ENCODE results near the gene PTGDS.
"Not testable (repeated sequence)": the region's sequence is repeated elsewhere in the genome, so short reads cannot be mapped to it uniquely, and the experiment has no call there.

The PTGDS gene

DNA sequence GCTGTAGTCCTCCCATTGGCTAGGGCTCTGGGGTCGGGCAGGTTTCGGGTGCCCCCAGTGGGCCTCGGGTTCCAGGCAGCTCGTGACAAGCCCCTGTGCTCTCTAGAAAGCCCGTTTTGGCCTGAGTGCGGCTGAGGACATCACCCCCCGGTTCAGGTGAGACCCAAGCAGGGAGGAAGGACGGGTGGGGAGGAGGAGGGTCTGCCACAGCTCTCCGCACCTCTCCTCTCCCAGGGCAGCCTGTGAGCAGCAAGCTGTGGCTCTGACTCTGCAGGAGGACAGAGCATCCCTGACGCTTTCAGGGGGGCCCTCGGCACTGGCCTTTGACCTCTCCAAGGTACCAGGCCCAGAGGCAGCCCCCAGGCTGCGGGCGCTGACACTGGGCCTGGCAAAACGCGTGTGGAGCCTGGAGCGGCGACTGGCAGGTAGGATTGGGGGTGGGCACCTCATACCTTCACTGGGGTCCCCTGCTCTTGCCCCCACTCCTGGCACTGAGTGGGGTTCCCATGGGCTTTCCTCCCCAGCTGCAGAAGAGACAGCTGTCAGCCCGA is 15.6 kb downstream of the PTGDS start:
- no peak for DNase-seq (ENCODE audit: low spot score)

DNA sequence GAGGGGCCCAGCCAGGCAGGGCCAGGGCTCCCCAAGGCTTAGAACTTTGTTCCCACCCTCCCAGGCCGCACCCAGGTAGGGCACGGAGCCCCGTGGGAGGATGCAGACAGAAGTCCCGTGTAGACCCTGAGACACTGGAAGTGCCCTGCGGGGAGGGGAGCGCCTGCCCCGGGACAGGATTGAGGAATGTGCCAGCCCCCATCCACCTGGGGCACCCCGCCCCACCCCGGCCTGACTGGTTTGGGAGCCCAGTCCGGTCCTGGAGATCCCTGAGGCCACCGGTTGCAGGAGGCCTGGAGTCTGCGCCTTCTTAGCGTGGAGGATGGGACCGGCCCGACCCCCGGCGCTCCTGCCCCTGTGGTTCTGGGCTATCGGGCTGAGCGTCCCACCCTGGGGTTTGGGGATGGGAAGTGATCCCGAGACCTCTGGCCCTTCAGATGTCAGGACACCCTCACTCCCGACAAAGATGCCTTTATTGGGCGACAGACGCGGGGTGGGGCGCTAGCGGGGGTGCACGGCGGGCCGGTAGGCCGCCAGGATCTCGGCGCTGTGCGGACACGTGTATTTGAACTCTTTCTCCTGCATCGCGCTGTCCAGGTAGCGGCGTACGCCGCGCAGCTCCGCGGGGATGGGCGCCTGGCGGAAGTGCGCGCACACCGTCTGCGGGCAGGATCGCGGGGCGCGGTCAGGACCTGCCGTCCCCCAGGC is 17.0 kb downstream of the PTGDS start:
- no peak for DNase-seq (ENCODE audit: low spot score)

DNA sequence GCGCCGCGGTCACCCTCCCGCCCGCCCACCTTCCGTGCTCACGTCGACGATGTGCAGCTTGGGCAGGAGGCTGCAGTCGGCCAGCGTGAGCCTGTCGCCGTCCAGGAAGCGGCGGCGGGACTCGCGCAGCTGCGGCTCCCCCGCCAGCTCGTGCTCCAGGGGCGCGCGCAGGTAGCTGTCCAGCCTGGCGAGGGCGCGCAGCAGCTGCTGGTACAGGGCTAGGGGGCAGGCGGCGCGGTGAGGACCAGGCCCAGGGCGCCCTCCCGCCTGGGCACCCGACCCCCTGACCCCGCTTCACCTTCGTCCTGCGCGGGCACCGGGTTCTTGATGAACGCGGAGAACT is 17.6 kb downstream of the PTGDS start:
- DNase-seq (ENCODE audit: low spot score): no peak

DNA sequence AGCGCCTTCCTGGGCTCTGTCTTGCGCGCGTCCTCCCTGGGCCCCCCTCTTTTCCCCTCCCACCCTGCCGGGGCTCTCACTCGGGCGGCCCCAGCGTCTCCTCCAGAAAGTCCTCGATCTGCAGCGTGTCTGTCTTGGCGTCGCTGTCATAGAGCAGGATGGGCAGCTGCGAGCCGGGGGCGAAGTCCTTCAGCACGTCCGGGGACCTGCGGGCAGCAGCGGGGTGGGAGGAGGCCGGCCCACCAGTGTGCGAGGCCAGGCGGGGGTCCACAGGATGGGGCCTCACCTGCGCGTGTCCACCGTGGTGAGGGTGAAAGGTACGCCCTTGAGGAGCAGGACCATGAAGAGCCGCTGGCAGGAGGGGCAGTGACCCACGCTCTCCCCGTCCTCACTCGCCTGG is 18.1 kb downstream of the PTGDS start:
- DNase-seq (ENCODE audit: low spot score): no peak

DNA sequence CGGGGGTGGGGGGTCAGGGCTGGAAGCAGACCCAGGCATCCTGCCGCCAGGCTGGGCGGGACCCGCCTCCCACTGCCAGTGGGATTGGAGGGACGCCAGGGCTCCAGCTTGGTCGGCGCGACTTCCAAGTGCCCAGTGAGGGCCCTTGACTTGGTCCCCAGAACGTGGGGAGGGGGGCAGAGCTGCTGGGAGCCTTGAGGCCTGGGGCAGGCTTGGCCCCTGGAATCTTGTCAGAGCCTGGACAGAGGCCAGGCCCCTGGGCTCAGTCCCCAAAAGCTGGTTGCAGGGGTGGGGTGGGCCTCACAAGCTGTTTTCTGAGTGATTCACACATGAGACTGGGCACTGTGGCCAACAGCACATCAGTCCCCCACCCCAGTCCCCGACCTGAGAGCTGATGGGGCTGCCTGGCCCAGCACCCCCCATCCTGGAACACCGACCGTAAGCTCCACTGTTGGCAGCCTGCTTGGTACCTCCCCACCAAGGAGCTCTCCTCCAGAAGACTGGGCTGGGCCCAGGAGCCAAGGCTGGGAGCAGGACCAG is 18.5 kb downstream of the PTGDS start:
- peak; percentile 13 for DNase-seq (ENCODE audit: low spot score)

DNA sequence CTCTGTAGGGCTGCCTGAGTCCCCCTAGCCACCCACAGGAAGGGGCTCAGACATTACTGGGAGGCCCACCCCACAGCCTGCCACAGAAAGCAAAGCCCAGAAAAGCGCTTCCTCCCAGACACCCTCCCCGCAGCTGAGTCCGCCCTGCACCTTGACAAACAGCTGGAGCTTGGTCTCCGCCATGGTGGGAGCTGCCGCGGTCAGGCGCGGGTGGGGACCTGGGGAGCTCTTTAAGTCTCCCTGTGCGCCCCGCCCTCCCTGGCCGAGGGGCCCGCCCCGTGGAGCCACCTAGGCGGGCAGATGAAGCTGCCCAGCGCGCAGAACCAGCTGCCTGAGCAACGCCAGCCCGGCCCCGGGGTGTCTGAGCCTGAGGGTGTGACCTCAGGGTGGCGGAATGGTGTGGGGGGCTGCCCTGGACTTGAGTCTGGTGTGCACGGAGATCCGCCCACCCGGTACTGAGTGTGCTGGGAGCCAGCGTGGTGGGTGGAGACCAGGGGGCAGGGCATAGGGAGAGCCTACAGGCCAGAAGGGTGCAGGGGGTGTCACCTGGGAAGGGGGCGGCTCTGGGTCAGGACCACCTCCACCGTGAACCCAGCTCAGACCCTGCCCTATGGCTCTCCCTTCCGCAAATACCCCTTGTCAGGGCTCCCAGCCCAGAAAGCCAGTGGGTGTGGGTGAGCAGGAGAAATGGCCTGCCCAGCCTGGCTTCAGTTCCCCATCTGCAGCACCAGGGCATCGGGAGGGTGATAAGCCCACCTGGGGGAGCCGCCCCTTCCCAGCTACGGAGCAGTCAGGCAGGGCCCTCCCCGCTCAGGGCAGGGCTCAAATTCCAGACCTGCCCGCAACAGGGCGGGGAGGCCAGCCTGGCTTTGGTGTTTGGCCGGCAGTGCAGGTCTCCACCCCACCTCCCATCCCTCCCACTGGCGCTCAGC is 19.3 kb downstream of the PTGDS start, which contains the start of gene CLIC3:
Gene CLIC3, minus strand, starts transcription at position 208 of the 932 bp plus-strand sequence. Its CDS starts 25 bp downstream, at position 183.
- peak; percentile 64 for DNase-seq (ENCODE audit: low spot score)

DNA sequence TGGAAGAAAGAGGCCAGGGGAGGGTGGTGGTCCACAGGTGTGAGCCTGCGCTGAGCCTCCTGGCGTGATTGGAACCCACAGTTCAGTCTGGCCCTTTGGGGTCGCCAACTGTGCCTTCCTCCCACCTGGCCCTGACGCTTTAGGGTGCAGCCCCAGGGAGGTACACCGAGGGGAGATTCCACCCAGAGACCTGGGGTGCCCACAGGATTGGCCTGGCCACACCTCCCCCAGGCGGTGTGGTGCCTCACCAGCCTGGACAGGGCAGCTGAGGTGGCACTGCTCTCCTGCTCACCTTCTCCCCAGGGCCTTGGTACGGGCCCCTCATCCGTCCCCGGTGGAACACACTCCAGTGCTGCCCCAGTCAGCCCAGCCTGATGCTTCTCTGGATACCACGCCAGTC is 20.1 kb downstream of the PTGDS start:
- DNase-seq (ENCODE audit: low spot score): no peak

DNA sequence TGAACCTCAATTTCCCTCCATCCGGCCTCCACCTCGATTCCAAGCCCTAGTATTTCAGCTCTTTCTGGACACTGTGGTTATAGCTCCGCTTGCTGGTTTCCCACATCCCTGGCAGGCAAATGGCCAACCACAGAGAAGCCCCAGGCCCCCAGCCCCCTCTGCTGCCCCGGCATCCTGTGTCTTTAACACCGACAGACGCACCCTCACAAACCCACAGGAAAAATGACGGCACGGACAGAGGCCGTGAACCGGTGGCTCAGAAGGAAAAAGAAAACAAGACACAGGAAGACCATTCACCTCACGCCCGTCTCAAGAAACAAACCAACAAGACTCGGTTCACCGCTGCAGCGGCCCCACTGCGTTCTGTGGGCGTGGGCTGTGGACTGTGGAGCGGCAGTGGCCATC is 20.5 kb downstream of the PTGDS start:
- no peak for DNase-seq (ENCODE audit: low spot score)

GRCh38 chr9:137000177-137000930 is 23.1 kb downstream of the PTGDS start:
- no peak for DNase-seq (ENCODE audit: low spot score)

DNA sequence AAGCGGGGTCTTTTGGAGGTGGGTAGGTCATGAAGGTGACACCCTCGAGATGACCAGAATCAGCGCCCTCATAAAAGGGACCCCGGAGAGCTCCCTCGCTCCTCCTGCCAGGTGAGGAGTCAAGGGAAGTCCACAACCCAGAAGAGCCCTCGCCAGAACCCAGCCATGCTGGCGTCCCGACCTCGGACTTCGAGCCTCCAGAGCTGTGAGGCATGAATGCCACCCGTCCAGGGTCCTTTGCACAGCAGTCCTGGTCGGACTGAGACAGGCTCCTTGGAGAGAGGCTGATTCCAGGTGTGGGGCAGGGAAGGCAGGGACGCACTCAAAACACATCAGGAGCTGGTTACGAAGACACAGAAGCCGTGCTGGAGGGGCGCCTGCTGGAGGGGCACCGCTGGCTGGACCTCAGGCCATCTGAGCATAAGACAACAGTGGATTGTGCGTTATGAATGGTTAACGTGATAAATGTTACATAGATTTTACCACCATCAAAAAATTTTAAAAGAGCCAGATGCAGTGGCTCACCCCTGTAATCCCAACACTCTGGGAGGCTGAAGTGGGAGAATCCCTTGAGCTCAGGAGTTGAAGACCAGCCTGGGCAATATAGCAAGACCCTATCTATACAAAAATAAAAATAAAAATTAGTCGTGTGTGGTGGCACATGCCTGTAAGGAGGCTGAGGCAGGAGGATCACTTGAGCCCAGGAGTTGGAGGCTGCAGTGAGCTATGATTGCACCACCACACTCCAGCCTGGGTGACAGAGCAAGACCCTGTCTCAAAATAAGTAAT is 24.7 kb downstream of the PTGDS start:
- no peak for DNase-seq (ENCODE audit: low spot score)

DNA sequence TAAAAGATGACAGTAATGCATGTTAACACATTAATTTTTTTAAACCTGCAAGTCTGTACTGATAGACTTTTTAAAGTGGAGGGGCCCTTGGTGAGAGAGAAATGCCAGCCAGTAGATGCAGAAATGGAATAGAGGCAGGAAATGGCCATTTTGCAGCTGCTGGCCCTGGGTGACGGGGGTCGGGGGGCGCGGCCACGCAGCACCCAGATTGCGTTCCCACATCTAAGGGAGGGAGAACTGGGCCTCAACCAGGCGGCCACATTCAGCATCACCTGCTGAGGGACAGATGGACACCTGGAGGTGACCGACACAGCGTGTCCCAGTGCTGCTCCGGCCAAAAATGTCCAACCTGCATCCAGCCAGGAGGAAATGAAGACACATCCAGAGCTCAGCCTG is 25.3 kb downstream of the PTGDS start:
- DNase-seq (ENCODE audit: low spot score): no peak

GRCh38 chr9:137004285-137004684 is 27.0 kb downstream of the PTGDS start:
- not testable (repeated sequence) for DNase-seq (ENCODE audit: low spot score)

- no peak for DNase-seq (ENCODE audit: low spot score)
Measured at GRCh38 chr9:137006116-137007003, 29.1 kb downstream of the PTGDS start.

DNA sequence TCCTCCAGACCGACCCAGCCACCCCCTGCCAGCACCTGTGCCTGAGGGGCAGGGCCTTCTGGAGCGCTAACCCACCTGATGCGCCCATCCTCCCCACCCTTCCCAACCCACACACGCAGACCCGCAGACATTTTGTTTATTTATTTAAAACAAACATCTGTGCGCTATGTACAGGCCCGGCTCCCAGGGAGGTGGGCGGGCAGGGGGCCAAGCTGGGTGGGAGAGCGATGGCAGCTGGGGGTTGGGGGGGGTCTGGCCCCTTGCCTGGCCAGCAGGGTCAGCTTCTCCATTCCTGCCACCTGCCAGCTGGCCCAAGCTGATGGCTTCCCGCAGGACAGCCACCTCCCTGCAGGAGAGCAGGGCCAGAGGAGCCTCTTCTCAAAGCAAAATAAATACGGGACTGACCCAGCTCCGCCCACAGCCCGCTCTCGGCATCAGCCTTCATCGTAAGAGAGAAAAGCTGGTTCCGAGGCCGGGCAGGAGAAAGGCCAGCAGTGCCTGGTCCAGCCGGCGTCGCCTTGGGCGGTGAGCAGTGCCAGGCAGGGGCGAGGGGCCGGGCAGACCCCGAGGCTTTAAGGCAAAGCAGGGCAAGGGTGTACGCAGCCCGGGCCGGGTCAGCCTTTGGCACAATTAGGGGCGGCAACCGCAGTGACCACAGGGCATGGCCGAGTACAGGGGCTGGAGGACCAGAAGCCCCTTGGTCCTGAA is 30.0 kb downstream of the PTGDS start:
- no peak for DNase-seq (ENCODE audit: low spot score)

- DNase-seq (ENCODE audit: low spot score): no peak
Measured at GRCh38 chr9:137007816-137008270, 30.5 kb downstream of the PTGDS start.

GRCh38 chr9:137008312-137008711 is 31.0 kb downstream of the PTGDS start:
- no peak for DNase-seq (ENCODE audit: low spot score)

DNA sequence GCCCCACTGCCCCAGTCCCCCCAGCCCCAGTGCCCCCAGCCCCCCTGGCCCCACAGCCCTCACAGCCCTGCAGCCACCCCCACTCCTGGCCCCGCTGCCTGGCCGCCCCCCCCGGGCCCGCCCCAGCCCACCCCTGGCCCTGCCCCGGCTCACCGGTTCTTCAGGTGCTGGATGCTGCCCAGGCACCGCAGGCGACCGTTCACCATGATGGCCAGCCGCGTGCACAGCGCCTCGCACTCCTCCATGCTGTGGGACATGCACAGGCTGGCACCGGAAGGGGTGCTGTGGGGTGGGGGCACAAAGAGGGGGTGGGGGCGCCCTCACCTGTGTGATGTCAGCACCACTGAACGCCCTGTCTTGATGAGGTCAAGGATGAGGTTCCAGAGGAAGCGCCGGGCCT is 31.9 kb downstream of the PTGDS start:
- DNase-seq (ENCODE audit: low spot score): no peak

DNA sequence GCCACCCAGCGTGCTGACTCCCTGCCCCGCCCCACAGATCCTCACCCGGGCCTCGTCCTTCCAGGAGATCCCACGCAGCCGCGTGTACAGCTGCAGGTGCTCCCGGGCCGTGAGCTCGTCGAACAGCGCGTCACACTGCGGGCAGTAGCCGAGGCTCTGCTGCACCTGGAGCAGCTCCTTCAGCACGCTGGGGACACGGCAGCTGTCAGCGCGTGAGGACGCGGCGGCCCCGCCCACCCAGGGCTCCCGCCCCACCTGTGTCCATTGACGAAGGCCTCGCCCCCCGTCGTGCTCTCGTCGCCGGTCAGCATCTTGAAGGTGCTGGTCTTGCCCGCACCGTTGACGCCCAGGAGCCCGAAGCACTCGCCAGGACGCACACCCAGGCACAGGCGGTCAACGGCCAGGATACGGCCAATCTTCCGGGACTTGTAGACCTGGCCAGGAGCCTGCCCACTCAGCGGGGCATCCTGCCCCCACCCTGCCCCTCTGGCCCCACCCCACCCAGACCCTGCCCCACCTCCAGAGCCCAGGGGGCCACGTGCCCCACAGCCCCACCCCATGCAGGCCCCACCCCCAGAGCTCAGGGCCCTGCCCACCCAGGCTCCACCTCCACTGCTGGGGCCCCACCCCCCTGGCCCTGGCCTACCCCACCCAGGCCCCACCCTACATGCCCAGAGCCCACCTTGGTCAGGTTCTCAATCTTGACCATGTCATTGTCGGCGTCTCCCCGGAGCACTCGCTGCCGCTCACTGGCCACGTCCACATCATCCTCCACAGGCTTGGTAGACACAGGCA is 32.8 kb downstream of the PTGDS start:
- DNase-seq (ENCODE audit: low spot score): no peak

- no peak for DNase-seq (ENCODE audit: low spot score)
Measured at GRCh38 chr9:137011156-137011555, 33.9 kb downstream of the PTGDS start.

Measured in LoVo (cell line).